GM23248 (cell line): ENCODE data around the gene HADHA. TPM values are rescaled to one million over a fixed set of nuclear protein-coding genes. Genes with fewer than 3 reads are reported as not detected.
A peak's percentile ranks its signal among the peaks of the same experiment; 100 is the strongest.

Source experiments
- DNase-seq: peaks from one replicate; pipeline ENCODE4 v3.0.0-alpha.2; 2015
- H2AFZ ChIP-seq: fragments of 200-600 bp; sonication (generic); 2 replicates; pipeline ENCODE4 v1.6.1; 2016; ENCODE audit warnings: antibody characterized with exemption
- H3F3A ChIP-seq: fragments of 200-600 bp; sonication (generic); 2 replicates; pipeline ENCODE4 v1.6.1; 2016; ENCODE audit warnings: mild to moderate bottlenecking, antibody characterized with exemption, mixed run types; ENCODE audit not compliant: insufficient read depth
- H3K27ac ChIP-seq: fragments of 200-600 bp; sonication (generic); 2 replicates; pipeline ENCODE4 v1.5.1; 2016; ENCODE audit warnings: mild to moderate bottlenecking
- H3K27me3 ChIP-seq: fragments of 200-600 bp; sonication (generic); replicated peaks from 2 replicates; pipeline ENCODE4 v1.6.1; 2016; ENCODE audit warnings: mild to moderate bottlenecking; ENCODE audit not compliant: insufficient read depth
- H3K36me3 ChIP-seq: fragments of 200-600 bp; sonication (generic); 2 replicates; pipeline ENCODE4 v1.6.1; 2016; ENCODE audit warnings: low read depth, mild to moderate bottlenecking
- H3K4me1 ChIP-seq: fragments of 200-600 bp; sonication (generic); 2 replicates; pipeline ENCODE4 v1.6.1; 2016; ENCODE audit warnings: mild to moderate bottlenecking; ENCODE audit not compliant: insufficient read depth
- H3K4me2 ChIP-seq: fragments of 200-600 bp; sonication (generic); one replicate; pipeline ENCODE4 v1.6.1; 2016; ENCODE audit warnings: mild to moderate bottlenecking; ENCODE audit not compliant: unreplicated experiment
- H3K4me3 ChIP-seq: fragments of 200-600 bp; sonication (generic); 2 replicates; pipeline ENCODE4 v1.5.1; 2016; ENCODE audit warnings: mild to moderate bottlenecking
- H3K79me2 ChIP-seq: fragments of 200-600 bp; sonication (generic); 2 replicates; pipeline ENCODE4 v1.6.1; 2016; ENCODE audit warnings: mild to moderate bottlenecking; ENCODE audit not compliant: insufficient read depth
- H3K9ac ChIP-seq: fragments of 200-600 bp; sonication (generic); 2 replicates; pipeline ENCODE4 v1.6.1; 2016; ENCODE audit warnings: mild to moderate bottlenecking
- H3K9me2 ChIP-seq: fragments of 200-600 bp; sonication (generic); 2 replicates; pipeline ENCODE4 v1.6.1; 2016; ENCODE audit warnings: mixed run types, mild to moderate bottlenecking, moderate library complexity; ENCODE audit not compliant: insufficient read depth
- H3K9me3 ChIP-seq: fragments of 200-600 bp; sonication (generic); one replicate; pipeline ENCODE4 v1.6.1; 2017; ENCODE audit warnings: low read depth
- H4K20me1 ChIP-seq: fragments of 200-600 bp; sonication (generic); 2 replicates; pipeline ENCODE4 v1.6.0; 2016; ENCODE audit not compliant: insufficient read depth
- EZH2 ChIP-seq: fragments of 200-600 bp; sonication (generic); IDR thresholded peaks from 2 replicates; pipeline ENCODE4 v1.6.1; 2018; ENCODE audit warnings: antibody characterized with exemption, mild to moderate bottlenecking; ENCODE audit not compliant: insufficient read depth, poor library complexity, severe bottlenecking
- EZH2phosphoT487 ChIP-seq: fragments of 200-600 bp; sonication (generic); IDR thresholded peaks from 2 replicates; pipeline ENCODE4 v1.6.1; 2018; ENCODE audit warnings: antibody characterized with exemption, moderate library complexity, mild to moderate bottlenecking, low read depth; ENCODE audit not compliant: insufficient read depth
- WGBS, 2 experiments: methylation state at CpG; one replicate each; pipeline ENCODE4 v1.1.6; 2015 to 2017; ENCODE audit warnings: low lambda C conversion rate in 2 of 2, low coverage in 1 of 2; ENCODE audit errors: missing lambda C conversion rate in 2 of 2; 5-methylcytosine and 5-hydroxymethylcytosine counted together
- in situ Hi-C: fragments of 300-500 bp; cut with MboI; formaldehyde crosslinking; loops from 2 replicates; pipeline ENCODE4 v1.15.0; 2020
- polyA plus RNA-seq: library from polyadenylated mRNA; unstranded; fragments of >200 nt; fragmentation: Nextera tagmentation; extraction: Ambion mirVana; gene quantifications from 2 replicates; pipeline ENCODE4 v1.2.1, GENCODE V29; 2016
- total RNA-seq: library from RNA; depleted of rRNA; stranded (reverse); fragments of >200 nt; shearing (Covaris generic); gene quantifications from 2 replicates; pipeline ENCODE4 v1.2.3, GENCODE V29; 2014

HADHA gene
- total and polyA plus RNA-seq, 2 experiments from 2014 or later = 121 to 122 TPM

DNA sequence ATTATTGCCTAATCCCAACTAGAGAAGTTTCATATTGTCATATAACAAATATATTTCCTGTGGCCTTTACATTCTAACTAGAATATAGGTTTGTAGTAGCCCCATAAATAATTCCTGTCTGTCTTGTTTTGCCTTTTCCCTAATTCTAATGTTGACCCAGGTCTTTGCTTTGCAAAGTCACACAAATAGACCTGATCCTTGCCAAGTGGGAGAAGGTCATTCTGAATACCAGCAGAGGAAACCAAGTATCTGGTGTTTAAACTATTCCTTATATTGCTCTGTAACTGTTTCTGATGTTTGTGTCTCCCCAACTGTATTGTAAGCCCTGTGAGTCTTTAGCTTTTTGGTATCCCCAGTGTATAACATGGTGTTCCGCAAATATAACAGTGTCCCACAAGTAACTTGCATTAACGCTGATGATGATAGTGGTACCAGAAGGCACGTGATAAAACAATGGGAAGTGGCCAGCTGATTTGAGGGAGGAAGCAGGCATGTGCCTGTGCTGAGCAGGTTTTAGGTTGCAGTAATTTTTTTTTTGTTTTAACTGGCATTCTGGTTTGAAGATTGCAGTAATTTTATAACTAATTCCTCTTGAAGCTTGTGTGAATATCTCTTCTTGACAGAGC is 11.4 kb upstream of the HADHA start:
- Histone ChIP-seq H3K9ac (no peak overlapping the region), H4K20me1 (no peaks in the 10 kb centered on the region), H3F3A (no peaks in the 10 kb centered on the region), H3K79me2 (peaks cover 87% of the 10 kb centered on the region), H3K9me3 (no peaks in the 10 kb centered on the region), H2AFZ (no peak overlapping the region), H3K4me2 (no peak overlapping the region), H3K4me1 (no peaks in the 10 kb centered on the region), H3K27ac (no peak overlapping the region), H3K27me3 (no peaks in the 10 kb centered on the region), H3K9me2 (no peaks in the 10 kb centered on the region), H3K4me3 (no peak overlapping the region), H3K36me3 (peaks cover 16% of the 10 kb centered on the region; the same call in 1 of the 2 replicates)
- WGBS, 2 experiments = 86 to 92% methylated on average over 3 of the region's 3 CpGs
- TF ChIP-seq EZH2phosphoT487 = no peak
- no peak for TF ChIP-seq EZH2
- no peak for DNase-seq
- in situ Hi-C loops = no loop called here

DNA sequence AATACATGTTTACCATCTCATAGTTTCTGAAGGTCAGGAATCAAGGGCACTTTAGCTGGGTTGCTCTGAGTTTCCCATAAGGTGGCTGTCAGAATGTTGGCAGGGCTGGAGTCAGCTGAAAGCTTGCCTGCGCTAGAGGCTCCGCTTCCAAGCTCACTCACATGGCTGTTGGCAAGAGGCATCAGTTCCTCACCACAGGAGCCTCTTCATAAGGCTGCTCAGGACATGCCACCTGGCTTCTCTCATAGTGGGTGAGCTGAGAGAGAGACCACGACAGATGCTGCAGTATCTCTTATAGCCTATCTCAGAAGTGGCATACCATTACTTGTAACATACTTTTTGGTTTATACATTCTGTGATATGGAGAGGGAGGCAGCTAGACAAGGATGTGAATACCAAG is 7.5 kb upstream of the HADHA start:
- in situ Hi-C loops = no loop called here

DNA sequence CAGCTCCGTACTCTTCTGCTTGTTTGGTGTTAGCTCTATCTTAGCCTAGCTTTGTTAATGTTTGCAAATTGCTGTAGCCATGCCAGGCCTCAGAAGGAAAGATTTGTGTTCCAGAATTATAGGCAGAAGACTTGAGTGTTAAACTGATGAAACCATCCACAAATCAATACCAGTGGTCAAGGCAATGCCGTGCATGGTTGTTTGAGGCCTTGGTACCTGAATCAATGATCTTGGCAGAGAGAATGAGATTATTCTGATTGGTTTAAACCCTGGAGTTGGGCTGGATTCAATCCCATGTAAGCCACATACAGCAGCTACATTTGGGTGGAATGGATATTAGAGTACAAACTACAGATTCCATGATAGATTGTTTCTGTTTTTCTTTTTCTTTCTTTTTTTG is 5.2 kb upstream of the HADHA start:
- Histone ChIP-seq H3K36me3 (peaks cover 3% of the 10 kb centered on the region; the same call in 1 of the 2 replicates), H3K9me2 (no peaks in the 10 kb centered on the region), H3K9ac (no peak overlapping the region), H3K79me2 (peaks cover 99% of the 10 kb centered on the region), H3K4me2 (no peak overlapping the region), H4K20me1 (no peaks in the 10 kb centered on the region), H3K4me3 (no peak overlapping the region), H3K27me3 (no peaks in the 10 kb centered on the region), H2AFZ (no peak overlapping the region), H3F3A (peaks cover 11% of the 10 kb centered on the region), H3K9me3 (no peaks in the 10 kb centered on the region), H3K4me1 (peaks cover 22% of the 10 kb centered on the region), H3K27ac (no peak overlapping the region)
- TF ChIP-seq EZH2phosphoT487 = no peak
- no peak for TF ChIP-seq EZH2
- WGBS, 2 experiments = 92 to 96% methylated on average over 2 of the region's 2 CpGs
- no peak for DNase-seq
- in situ Hi-C loops = no loop called here

More for the DNA sequence above, 7.5 kb upstream of the HADHA start:
- peaks cover 100% of the 10 kb centered on the region for H3K79me2 ChIP-seq
- TF ChIP-seq EZH2 (no peak), EZH2phosphoT487 (no peak)
- H3F3A ChIP-seq = no peaks in the 10 kb centered on the region
- no peaks in the 10 kb centered on the region for H4K20me1 ChIP-seq
- 28 to 39% methylated on average over 3 of the region's 3 CpGs for WGBS, 2 experiments
- peaks cover 8% of the 10 kb centered on the region; the same call in 1 of the 2 replicates for H3K36me3 ChIP-seq
- H3K4me3 ChIP-seq = no peak overlapping the region
- no peaks in the 10 kb centered on the region for H3K9me2 ChIP-seq
- no peak overlapping the region for H2AFZ ChIP-seq
- no peak overlapping the region for H3K9ac ChIP-seq
- peaks cover 13% of the 10 kb centered on the region for H3K4me1 ChIP-seq
- H3K27me3 ChIP-seq = no peaks in the 10 kb centered on the region
- H3K4me2 ChIP-seq = no peak overlapping the region
- no peaks in the 10 kb centered on the region for H3K9me3 ChIP-seq
- H3K27ac ChIP-seq = no peak overlapping the region
- peak; percentile 33 for DNase-seq

DNA sequence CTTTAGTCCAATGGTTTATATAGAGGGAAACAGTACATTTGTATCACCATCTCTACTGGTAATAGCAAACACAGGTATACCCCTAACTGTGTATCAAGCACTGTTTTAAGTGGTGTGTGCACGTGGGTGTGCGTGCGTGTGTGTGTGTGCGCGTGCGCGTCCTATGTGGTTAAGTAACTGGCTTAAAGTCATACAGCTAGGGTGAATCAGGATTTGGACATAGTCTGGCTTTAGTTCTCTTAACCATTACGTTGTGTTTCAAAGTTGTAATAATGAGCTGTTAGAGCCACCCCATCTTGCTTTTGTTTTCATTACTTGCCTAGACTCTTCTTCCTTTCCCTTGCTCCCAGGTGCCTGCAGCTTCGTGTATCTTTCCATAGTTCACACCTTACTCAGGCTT is 2.4 kb upstream of the HADHA start:
- H3K9me2 ChIP-seq = no peaks in the 10 kb centered on the region
- H3K9ac ChIP-seq = peak overlapping the region; percentile 97; the same call in 1 of the 2 replicates
- H3K79me2 ChIP-seq = peaks cover 96% of the 10 kb centered on the region
- in situ Hi-C loops = no loop called here
- H3K27ac ChIP-seq = peak overlapping the region; percentile 98
- H3K4me2 ChIP-seq = peak overlapping the region; percentile 92
- H3K9me3 ChIP-seq = no peaks in the 10 kb centered on the region
- 81 to 85% methylated on average over 9 of the region's 9 CpGs for WGBS, 2 experiments
- peak overlapping the region; percentile 100 for H3K4me3 ChIP-seq
- TF ChIP-seq EZH2 = no peak
- no peak for TF ChIP-seq EZH2phosphoT487
- H4K20me1 ChIP-seq = no peaks in the 10 kb centered on the region
- no peaks in the 10 kb centered on the region for H3K27me3 ChIP-seq
- peaks cover 23% of the 10 kb centered on the region for H3F3A ChIP-seq
- peak; percentile 64 for DNase-seq
- peaks cover 33% of the 10 kb centered on the region for H3K4me1 ChIP-seq
- no peaks in the 10 kb centered on the region for H3K36me3 ChIP-seq
- H2AFZ ChIP-seq = no peak overlapping the region
